ENCODE results near the gene LYPD6B.

The LYPD6B gene

GRCh38 chr2:149012545-149012944 is 26.0 kb upstream of the LYPD6B start:
- Histone ChIP-seq H3K4me3 (no peak overlapping the region), H3K27ac (no peak overlapping the region)
- DNase-seq (ENCODE audit: low spot score) = no peak
- TF ChIP-seq, protein P1, sequence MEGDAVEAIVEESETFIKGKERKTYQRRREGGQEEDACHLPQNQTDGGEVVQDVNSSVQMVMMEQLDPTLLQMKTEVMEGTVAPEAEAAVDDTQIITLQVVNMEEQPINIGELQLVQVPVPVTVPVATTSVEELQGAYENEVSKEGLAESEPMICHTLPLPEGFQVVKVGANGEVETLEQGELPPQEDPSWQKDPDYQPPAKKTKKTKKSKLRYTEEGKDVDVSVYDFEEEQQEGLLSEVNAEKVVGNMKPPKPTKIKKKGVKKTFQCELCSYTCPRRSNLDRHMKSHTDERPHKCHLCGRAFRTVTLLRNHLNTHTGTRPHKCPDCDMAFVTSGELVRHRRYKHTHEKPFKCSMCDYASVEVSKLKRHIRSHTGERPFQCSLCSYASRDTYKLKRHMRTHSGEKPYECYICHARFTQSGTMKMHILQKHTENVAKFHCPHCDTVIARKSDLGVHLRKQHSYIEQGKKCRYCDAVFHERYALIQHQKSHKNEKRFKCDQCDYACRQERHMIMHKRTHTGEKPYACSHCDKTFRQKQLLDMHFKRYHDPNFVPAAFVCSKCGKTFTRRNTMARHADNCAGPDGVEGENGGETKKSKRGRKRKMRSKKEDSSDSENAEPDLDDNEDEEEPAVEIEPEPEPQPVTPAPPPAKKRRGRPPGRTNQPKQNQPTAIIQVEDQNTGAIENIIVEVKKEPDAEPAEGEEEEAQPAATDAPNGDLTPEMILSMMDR (IDR thresholded peaks at IDR 0.05) = no peak

DNA sequence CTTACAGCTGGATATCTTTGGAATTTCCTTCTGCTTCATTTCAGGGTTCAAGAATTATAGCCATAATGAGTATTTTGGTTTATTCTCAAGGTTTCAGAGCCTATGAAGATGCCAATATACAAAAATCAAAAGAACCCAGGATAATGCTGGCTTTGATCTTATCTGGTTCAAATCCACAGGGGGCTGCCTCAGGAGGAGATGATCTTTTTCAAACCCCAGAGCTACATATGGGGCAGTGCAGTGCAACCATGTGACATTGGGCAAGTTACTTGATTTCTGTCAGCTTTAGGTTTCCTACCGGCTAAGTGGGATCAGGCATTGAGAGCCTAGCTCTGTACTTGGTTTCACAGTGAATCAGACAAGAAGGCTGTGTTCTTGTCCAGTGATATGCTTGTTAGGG is 23.0 kb upstream of the LYPD6B start:
- TF ChIP-seq, protein P1 (IDR thresholded peaks at IDR 0.05) = no peak
- DNase-seq (ENCODE audit: low spot score) = no peak
- Histone ChIP-seq H3K4me3 (no peak overlapping the region), H3K27ac (no peak overlapping the region)

DNA sequence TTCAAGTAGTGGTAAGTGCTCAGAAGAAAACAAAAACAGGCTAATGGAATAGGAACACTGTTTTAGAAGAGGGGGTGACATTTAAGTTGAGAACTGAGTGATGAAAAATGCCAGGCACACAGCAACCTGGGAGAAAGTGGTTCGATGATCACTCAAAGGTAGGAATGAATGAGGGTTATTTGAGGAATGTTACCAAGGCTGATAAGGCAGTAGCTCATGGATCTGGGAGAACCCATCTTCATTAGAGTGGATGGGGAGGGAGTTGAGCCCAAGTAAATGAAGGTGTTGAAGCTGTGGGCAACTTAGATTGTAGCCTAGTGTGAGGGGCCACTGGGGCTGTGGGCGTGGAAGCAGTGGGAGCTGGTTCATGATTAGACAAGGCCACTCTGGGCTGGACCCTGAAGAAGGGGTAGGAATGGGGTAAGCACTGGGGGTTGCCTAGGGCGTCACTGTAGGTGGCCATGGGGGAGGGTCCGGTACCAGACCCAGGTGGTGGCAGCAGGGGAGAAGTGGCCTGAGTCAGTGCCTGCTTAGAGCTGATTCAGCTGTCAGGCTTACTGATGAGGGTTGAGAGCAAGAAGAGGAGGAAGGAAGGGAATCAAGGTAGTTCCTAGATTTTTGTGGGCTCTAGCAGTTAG is 22.5 kb upstream of the LYPD6B start:
- TF ChIP-seq, protein P1 (IDR thresholded peaks at IDR 0.05) = no peak
- H3K27ac ChIP-seq = no peak overlapping the region
- DNase-seq (ENCODE audit: low spot score) = no peak

DNA sequence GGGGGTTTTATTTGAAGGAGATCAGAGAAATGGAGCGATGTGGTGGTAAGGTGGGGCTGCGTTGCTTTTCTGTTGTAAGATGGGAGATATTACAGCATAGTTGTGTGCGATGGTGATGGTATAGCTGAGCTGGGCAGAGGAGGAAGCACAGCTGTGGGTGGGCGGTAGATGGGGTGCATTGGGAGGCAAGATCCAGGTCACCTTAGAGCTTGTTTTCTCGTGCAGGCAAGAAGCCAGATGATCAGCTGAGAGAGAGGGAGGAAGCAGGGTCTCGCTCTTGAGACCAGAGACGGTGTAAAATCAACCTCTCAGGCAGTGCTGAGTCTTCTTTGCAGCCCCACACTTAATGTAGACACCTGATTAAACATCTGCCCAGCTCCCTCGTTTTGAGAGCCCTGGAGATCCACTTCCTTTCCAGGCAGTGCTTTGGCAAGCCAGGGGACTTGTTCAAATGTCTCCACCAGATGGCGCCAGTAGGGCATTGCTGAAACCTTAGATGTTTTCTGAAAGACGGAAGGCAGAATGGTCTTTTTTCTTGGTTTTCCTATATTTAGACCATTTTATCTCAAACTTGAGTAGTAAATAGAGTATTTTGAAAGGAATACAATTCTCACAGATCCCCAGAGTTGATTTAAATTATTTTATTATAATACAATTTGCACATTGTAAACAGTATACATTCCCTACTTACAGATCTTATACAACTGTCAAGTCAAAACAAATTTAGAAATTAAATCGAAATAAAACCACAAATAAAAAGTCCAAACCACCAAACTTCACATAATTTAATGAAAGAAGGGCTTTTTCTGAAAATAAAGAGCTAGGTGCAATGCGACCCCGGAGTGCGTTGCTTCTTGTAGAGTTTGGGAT is 21.1 kb upstream of the LYPD6B start:
- DNase-seq (ENCODE audit: low spot score) = no peak

More for the DNA sequence above, 22.5 kb upstream of the LYPD6B start:
- H3K4me3 ChIP-seq = no peak overlapping the region

DNA sequence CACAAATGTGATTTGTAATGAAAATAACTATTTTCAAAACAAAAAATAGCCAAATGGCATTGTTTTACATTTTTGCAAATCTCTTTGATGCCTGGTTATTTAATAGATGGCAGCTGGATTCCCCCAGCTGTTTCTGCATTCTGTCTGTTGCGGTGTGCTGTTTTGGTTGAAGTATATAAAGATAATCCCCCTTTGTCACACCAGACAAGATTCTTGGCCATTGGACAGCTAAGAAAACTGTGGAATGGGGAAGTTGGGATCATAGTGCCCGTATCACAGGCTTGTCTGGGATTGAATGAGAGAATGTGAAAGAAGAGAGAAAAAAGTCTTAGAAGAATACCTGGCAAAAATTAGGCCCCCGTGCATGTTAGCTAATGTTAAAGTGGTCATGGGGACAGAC is 19.5 kb upstream of the LYPD6B start:
- TF ChIP-seq, protein P1 (IDR thresholded peaks at IDR 0.05) = no peak
- Histone ChIP-seq H3K4me3 (no peak overlapping the region), H3K27ac (no peak overlapping the region)
- no peak for DNase-seq (ENCODE audit: low spot score)

More for the DNA sequence above, 21.1 kb upstream of the LYPD6B start:
- Histone ChIP-seq H3K4me3 (no peak overlapping the region), H3K27ac (no peak overlapping the region)
- TF ChIP-seq, protein P1 (IDR thresholded peaks at IDR 0.05) = peak; percentile 79

DNA sequence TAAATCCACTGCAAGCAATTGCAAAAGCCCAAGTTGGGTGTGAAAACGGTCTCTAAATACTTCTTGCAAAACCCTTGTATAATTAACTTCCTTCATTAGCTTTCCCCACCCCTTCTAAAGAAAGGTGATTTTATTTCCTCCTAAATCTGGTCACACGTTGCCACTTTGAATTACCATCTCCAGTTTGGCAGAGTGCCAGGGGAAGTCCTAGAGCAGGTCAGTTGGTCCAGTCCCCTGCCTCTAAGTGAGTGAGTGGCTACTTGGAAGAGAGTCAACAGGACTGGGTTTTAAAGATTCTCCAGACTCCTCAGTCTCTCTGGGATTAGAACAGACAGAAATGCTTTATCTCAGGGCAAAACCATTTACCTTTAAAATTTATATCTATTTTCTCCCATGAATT is 18.7 kb upstream of the LYPD6B start:
- DNase-seq (ENCODE audit: low spot score) = no peak
- TF ChIP-seq, protein P1 (IDR thresholded peaks at IDR 0.05) = no peak
- H3K27ac ChIP-seq = no peak overlapping the region

More for the DNA sequence above, 18.7 kb upstream of the LYPD6B start:
- H3K4me3 ChIP-seq = no peak overlapping the region
